ENCODE results near the gene EXOC5. TPM values are rescaled to one million over a fixed set of nuclear protein-coding genes. Genes with fewer than 3 reads are reported as not detected.
A peak's percentile ranks its signal among the peaks of the same experiment; 100 is the strongest.
"Not testable (repeated sequence)": the region's sequence is repeated elsewhere in the genome, so short reads cannot be mapped to it uniquely, and the experiment has no call there.

The EXOC5 gene
- total RNA-seq, 2 experiments from 2014 or later, result 66.5 to 80.2 TPM

GRCh38 chr14:57209561-57209960 is 59.1 kb downstream of the EXOC5 start:
- ChIA-PET POLR2A (no interaction called here), CTCF (no interaction called here)
- Mint-ChIP-seq H3K4me1 (no peaks in the 10 kb centered on the region), H3K4me3 (no peak overlapping the region), H3K27ac (no peak overlapping the region), H3K36me3 (ENCODE audit: low read depth) (peaks cover 23% of the 10 kb centered on the region), H3K9me3 (ENCODE audit: low read depth) (no peaks in the 10 kb centered on the region), H3K27me3 (no peaks in the 10 kb centered on the region)
- intact Hi-C loops (cut with DNase I, micrococcal nuclease), result loop anchor here in 1 of 2 experiments (10.0 kb wide), 1 partner anchor 605 kb away; no protein-coding TSS in a partner anchor
- DNase-seq (no peak), ATAC-seq (no peak)

- ATAC-seq (no peak), DNase-seq (no peak)
- intact Hi-C loops (cut with DNase I, micrococcal nuclease), result loop anchor here in 1 of 2 experiments (10.0 kb wide), 1 partner anchor 601 kb away; no protein-coding TSS in a partner anchor
- Mint-ChIP-seq H3K27ac (no peak overlapping the region), H3K4me3 (no peak overlapping the region), H3K9me3 (ENCODE audit: low read depth) (no peaks in the 10 kb centered on the region), H3K27me3 (no peaks in the 10 kb centered on the region), H3K36me3 (ENCODE audit: low read depth) (peaks cover 12% of the 10 kb centered on the region), H3K4me1 (no peaks in the 10 kb centered on the region)
- POLR2A ChIA-PET, result no interaction called here
- CTCF ChIA-PET, result interaction anchor here (1.0 kb wide), 1 partner anchor 14 kb away, joined by 3 read pairs; no protein-coding TSS in a partner anchor
These were observed 62.8 kb downstream of the EXOC5 start for GRCh38 chr14:57205938-57206337.

- H3K27me3 Mint-ChIP-seq; POLR2A ChIA-PET; H3K4me1 Mint-ChIP-seq; ATAC-seq; H3K36me3 Mint-ChIP-seq (ENCODE audit: low read depth); H3K27ac Mint-ChIP-seq; H3K4me3 Mint-ChIP-seq; H3K9me3 Mint-ChIP-seq (ENCODE audit: low read depth); DNase-seq: not testable (repeated sequence)
- CTCF ChIA-PET, result interaction anchor here (1.0 kb wide), 1 partner anchor 9 kb away, joined by 4 read pairs; no protein-coding TSS in a partner anchor
- intact Hi-C loops (cut with DNase I, micrococcal nuclease), result loop anchor here in 1 of 2 experiments (5.0 to 10.0 kb wide), 2 partner anchors 598 to 710 kb away; no protein-coding TSS in a partner anchor
These were observed 66.0 kb downstream of the EXOC5 start for GRCh38 chr14:57202672-57203071.

- no peak overlapping the region for H3K4me3 Mint-ChIP-seq
- peaks cover 11% of the 10 kb centered on the region for H3K27me3 Mint-ChIP-seq
- H3K27ac Mint-ChIP-seq, result no peak overlapping the region
- ChIA-PET POLR2A (no interaction called here), CTCF (interaction anchor here (0.6 kb wide), 1 partner anchor 8 kb away, joined by 4 read pairs; no protein-coding TSS in a partner anchor)
- DNase-seq, result no peak
- no peaks in the 10 kb centered on the region for H3K9me3 Mint-ChIP-seq (ENCODE audit: low read depth)
- intact Hi-C loops (cut with DNase I, micrococcal nuclease), result loop anchor here in 1 of 2 experiments (5.0 to 10.0 kb wide), 2 partner anchors 595 to 708 kb away; no protein-coding TSS in a partner anchor
- peaks cover 3% of the 10 kb centered on the region for H3K4me1 Mint-ChIP-seq
- peak; percentile 57 for ATAC-seq
- no peaks in the 10 kb centered on the region for H3K36me3 Mint-ChIP-seq (ENCODE audit: low read depth)
These were observed 68.8 kb downstream of the EXOC5 start for GRCh38 chr14:57199921-57200320.

GRCh38 chr14:57189070-57189469 is 79.6 kb downstream of the EXOC5 start:
- Mint-ChIP-seq H3K4me1 (no peaks in the 10 kb centered on the region), H3K9me3 (ENCODE audit: low read depth) (no peaks in the 10 kb centered on the region), H3K36me3 (ENCODE audit: low read depth) (no peaks in the 10 kb centered on the region), H3K4me3 (no peak overlapping the region), H3K27me3 (peaks cover 27% of the 10 kb centered on the region), H3K27ac (no peak overlapping the region)
- ChIA-PET CTCF (no interaction called here), POLR2A (no interaction called here)
- intact Hi-C loops (cut with DNase I, micrococcal nuclease), result loop anchor here in 1 of 2 experiments (10.0 kb wide), 2 partner anchors 524 to 634 kb away; no protein-coding TSS in a partner anchor
- ATAC-seq (no peak), DNase-seq (no peak)

GRCh38 chr14:57182760-57183503 is 85.8 kb downstream of the EXOC5 start:
- DNase-seq (peak; percentile 29), ATAC-seq (no peak)
- Mint-ChIP-seq H3K4me1 (no peaks in the 10 kb centered on the region), H3K36me3 (ENCODE audit: low read depth) (no peaks in the 10 kb centered on the region), H3K27ac (no peak overlapping the region), H3K27me3 (peaks cover 15% of the 10 kb centered on the region), H3K4me3 (no peak overlapping the region), H3K9me3 (ENCODE audit: low read depth) (no peaks in the 10 kb centered on the region)
- ChIA-PET CTCF (interaction anchor here (0.6 to 1.0 kb wide), 2 partner anchors 516 to 692 kb away, joined by 3 to 4 read pairs; no protein-coding TSS in a partner anchor), POLR2A (no interaction called here)
- intact Hi-C loops (cut with DNase I, micrococcal nuclease), result loop anchor here (2.0 to 10.0 kb wide), 4 partner anchors 518 to 692 kb away; no protein-coding TSS in a partner anchor

GRCh38 chr14:57179273-57179672 is 89.4 kb downstream of the EXOC5 start:
- DNase-seq (no peak), ATAC-seq (no peak)
- Mint-ChIP-seq H3K9me3 (ENCODE audit: low read depth) (no peaks in the 10 kb centered on the region), H3K4me3 (no peak overlapping the region), H3K27me3 (peaks cover 13% of the 10 kb centered on the region), H3K36me3 (ENCODE audit: low read depth) (no peaks in the 10 kb centered on the region), H3K4me1 (no peaks in the 10 kb centered on the region), H3K27ac (no peak overlapping the region)
- intact Hi-C loops (cut with DNase I, micrococcal nuclease), result no loop called here
- POLR2A ChIA-PET, result no interaction called here
- CTCF ChIA-PET, result no interaction called here

GRCh38 chr14:57174466-57174865 is 94.2 kb downstream of the EXOC5 start:
- Mint-ChIP-seq H3K4me3 (no peak overlapping the region), H3K27me3 (peaks cover 8% of the 10 kb centered on the region), H3K9me3 (ENCODE audit: low read depth) (no peaks in the 10 kb centered on the region), H3K27ac (no peak overlapping the region), H3K36me3 (ENCODE audit: low read depth) (no peaks in the 10 kb centered on the region), H3K4me1 (no peaks in the 10 kb centered on the region)
- intact Hi-C loops (cut with DNase I, micrococcal nuclease), result no loop called here
- DNase-seq, result no peak
- ChIA-PET CTCF (no interaction called here), POLR2A (no interaction called here)
- no peak for ATAC-seq

GRCh38 chr14:57171903-57172302 is 96.8 kb downstream of the EXOC5 start:
- H3K4me1 Mint-ChIP-seq, result no peaks in the 10 kb centered on the region
- H3K9me3 Mint-ChIP-seq (ENCODE audit: low read depth), result no peaks in the 10 kb centered on the region
- intact Hi-C loops (cut with DNase I, micrococcal nuclease), result no loop called here
- H3K4me3 Mint-ChIP-seq, result no peak overlapping the region
- ChIA-PET CTCF (no interaction called here), POLR2A (no interaction called here)
- DNase-seq (no peak), ATAC-seq (no peak)
- no peaks in the 10 kb centered on the region for H3K36me3 Mint-ChIP-seq (ENCODE audit: low read depth)
- H3K27ac Mint-ChIP-seq, result no peak overlapping the region
- H3K27me3 Mint-ChIP-seq, result peaks cover 8% of the 10 kb centered on the region

- no peaks in the 10 kb centered on the region for H3K36me3 Mint-ChIP-seq (ENCODE audit: low read depth)
- POLR2A ChIA-PET, result no interaction called here
These were observed 97.3 kb downstream of the EXOC5 start for GRCh38 chr14:57171363-57171762.

GRCh38 chr14:57169901-57170300 is 98.8 kb downstream of the EXOC5 start:
- CTCF ChIA-PET, result no interaction called here
- intact Hi-C loops (cut with DNase I, micrococcal nuclease), result no loop called here

More at GRCh38 chr14:57171363-57171762, 97.3 kb downstream of the EXOC5 start:
- intact Hi-C loops (cut with DNase I, micrococcal nuclease), result no loop called here
- Mint-ChIP-seq H3K4me1 (no peaks in the 10 kb centered on the region), H3K9me3 (ENCODE audit: low read depth) (no peaks in the 10 kb centered on the region), H3K27ac (no peak overlapping the region), H3K27me3 (peaks cover 8% of the 10 kb centered on the region), H3K4me3 (no peak overlapping the region)
- ATAC-seq (no peak), DNase-seq (no peak)
- CTCF ChIA-PET, result no interaction called here

GRCh38 chr14:57168138-57168679 is 100.5 kb downstream of the EXOC5 start:
- Mint-ChIP-seq H3K9me3 (ENCODE audit: low read depth) (no peaks in the 10 kb centered on the region), H3K27ac (no peak overlapping the region), H3K36me3 (ENCODE audit: low read depth) (no peaks in the 10 kb centered on the region), H3K4me1 (no peaks in the 10 kb centered on the region), H3K27me3 (peaks cover 2% of the 10 kb centered on the region), H3K4me3 (no peak overlapping the region)
- CTCF ChIA-PET, result interaction anchor here (0.6 kb wide), 1 partner anchor 25 kb away, joined by 3 read pairs; no protein-coding TSS in a partner anchor
- intact Hi-C loops (cut with DNase I, micrococcal nuclease), result no loop called here
- POLR2A ChIA-PET, result no interaction called here
- DNase-seq (no peak), ATAC-seq (no peak)

More at GRCh38 chr14:57169901-57170300, 98.8 kb downstream of the EXOC5 start:
- no peak overlapping the region for H3K27ac Mint-ChIP-seq
- no peak for ATAC-seq
- H3K27me3 Mint-ChIP-seq, result peaks cover 4% of the 10 kb centered on the region
- no peaks in the 10 kb centered on the region for H3K4me1 Mint-ChIP-seq
- no peaks in the 10 kb centered on the region for H3K9me3 Mint-ChIP-seq (ENCODE audit: low read depth)
- POLR2A ChIA-PET, result interaction anchor here (0.7 kb wide), 1 partner anchor 478 kb away, joined by 3 read pairs; no protein-coding TSS in a partner anchor
- no peak for DNase-seq
- no peaks in the 10 kb centered on the region for H3K36me3 Mint-ChIP-seq (ENCODE audit: low read depth)
- no peak overlapping the region for H3K4me3 Mint-ChIP-seq
